Measurements from ENCODE around the gene APOC4. TPM values are rescaled to one million over a fixed set of nuclear protein-coding genes. Genes with fewer than 3 reads are reported as not detected.
"Not testable (repeated sequence)": the region's sequence is repeated elsewhere in the genome, so short reads cannot be mapped to it uniquely, and the experiment has no call there.

The APOC4 gene
- total RNA-seq, 1 donor from 2014 or later, result not detected

DNA sequence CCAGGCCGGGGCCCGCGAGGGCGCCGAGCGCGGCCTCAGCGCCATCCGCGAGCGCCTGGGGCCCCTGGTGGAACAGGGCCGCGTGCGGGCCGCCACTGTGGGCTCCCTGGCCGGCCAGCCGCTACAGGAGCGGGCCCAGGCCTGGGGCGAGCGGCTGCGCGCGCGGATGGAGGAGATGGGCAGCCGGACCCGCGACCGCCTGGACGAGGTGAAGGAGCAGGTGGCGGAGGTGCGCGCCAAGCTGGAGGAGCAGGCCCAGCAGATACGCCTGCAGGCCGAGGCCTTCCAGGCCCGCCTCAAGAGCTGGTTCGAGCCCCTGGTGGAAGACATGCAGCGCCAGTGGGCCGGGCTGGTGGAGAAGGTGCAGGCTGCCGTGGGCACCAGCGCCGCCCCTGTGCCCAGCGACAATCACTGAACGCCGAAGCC is 33.2 kb upstream of the APOC4 start:
- TF ChIP-seq, protein P1, sequence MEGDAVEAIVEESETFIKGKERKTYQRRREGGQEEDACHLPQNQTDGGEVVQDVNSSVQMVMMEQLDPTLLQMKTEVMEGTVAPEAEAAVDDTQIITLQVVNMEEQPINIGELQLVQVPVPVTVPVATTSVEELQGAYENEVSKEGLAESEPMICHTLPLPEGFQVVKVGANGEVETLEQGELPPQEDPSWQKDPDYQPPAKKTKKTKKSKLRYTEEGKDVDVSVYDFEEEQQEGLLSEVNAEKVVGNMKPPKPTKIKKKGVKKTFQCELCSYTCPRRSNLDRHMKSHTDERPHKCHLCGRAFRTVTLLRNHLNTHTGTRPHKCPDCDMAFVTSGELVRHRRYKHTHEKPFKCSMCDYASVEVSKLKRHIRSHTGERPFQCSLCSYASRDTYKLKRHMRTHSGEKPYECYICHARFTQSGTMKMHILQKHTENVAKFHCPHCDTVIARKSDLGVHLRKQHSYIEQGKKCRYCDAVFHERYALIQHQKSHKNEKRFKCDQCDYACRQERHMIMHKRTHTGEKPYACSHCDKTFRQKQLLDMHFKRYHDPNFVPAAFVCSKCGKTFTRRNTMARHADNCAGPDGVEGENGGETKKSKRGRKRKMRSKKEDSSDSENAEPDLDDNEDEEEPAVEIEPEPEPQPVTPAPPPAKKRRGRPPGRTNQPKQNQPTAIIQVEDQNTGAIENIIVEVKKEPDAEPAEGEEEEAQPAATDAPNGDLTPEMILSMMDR (IDR thresholded peaks at IDR 0.05; ENCODE audit: unreplicated experiment), result no peak
- H3K9me3 Mint-ChIP-seq (ENCODE audit: unreplicated experiment), result no peaks in the 10 kb centered on the region
- no peaks in the 10 kb centered on the region for H3K4me1 Mint-ChIP-seq (ENCODE audit: unreplicated experiment)
- H3K4me3 Mint-ChIP-seq (ENCODE audit: unreplicated experiment), result no peak overlapping the region
- DNase-seq (ENCODE audit: low spot score), result no peak
- H3K27me3 Mint-ChIP-seq (ENCODE audit: unreplicated experiment), result peaks cover 10% of the 10 kb centered on the region
- peaks cover 8% of the 10 kb centered on the region for H3K36me3 Mint-ChIP-seq (ENCODE audit: low read depth, unreplicated experiment)
- H3K27ac Mint-ChIP-seq (ENCODE audit: unreplicated experiment), result no peak overlapping the region

DNA sequence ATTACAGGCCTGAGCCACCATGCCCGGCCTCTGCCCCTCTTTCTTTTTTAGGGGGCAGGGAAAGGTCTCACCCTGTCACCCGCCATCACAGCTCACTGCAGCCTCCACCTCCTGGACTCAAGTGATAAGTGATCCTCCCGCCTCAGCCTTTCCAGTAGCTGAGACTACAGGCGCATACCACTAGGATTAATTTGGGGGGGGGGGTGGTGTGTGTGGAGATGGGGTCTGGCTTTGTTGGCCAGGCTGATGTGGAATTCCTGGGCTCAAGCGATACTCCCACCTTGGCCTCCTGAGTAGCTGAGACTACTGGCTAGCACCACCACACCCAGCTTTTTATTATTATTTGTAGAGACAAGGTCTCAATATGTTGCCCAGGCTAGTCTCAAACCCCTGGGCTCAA is 32.3 kb upstream of the APOC4 start:
- Mint-ChIP-seq H3K9me3 (ENCODE audit: unreplicated experiment) (no peaks in the 10 kb centered on the region), H3K4me1 (ENCODE audit: unreplicated experiment) (peaks cover 7% of the 10 kb centered on the region), H3K27me3 (ENCODE audit: unreplicated experiment) (peaks cover 10% of the 10 kb centered on the region), H3K36me3 (ENCODE audit: low read depth, unreplicated experiment) (peaks cover 8% of the 10 kb centered on the region), H3K4me3 (ENCODE audit: unreplicated experiment) (no peak overlapping the region), H3K27ac (ENCODE audit: unreplicated experiment) (no peak overlapping the region)
- DNase-seq (ENCODE audit: low spot score), result no peak
- TF ChIP-seq, protein P1 (IDR thresholded peaks at IDR 0.05; ENCODE audit: unreplicated experiment), result no peak

GRCh38 chr19:44911896-44912295 is 30.1 kb upstream of the APOC4 start:
- not testable (repeated sequence) for H3K27ac Mint-ChIP-seq (ENCODE audit: unreplicated experiment); H3K9me3 Mint-ChIP-seq (ENCODE audit: unreplicated experiment); H3K27me3 Mint-ChIP-seq (ENCODE audit: unreplicated experiment); H3K4me1 Mint-ChIP-seq (ENCODE audit: unreplicated experiment); H3K4me3 Mint-ChIP-seq (ENCODE audit: unreplicated experiment); H3K36me3 Mint-ChIP-seq (ENCODE audit: low read depth, unreplicated experiment); DNase-seq (ENCODE audit: low spot score)

- TF ChIP-seq, protein P1 (IDR thresholded peaks at IDR 0.05; ENCODE audit: unreplicated experiment), result no peak
- Mint-ChIP-seq H3K4me3 (ENCODE audit: unreplicated experiment) (peak overlapping the region; percentile 31), H3K9me3 (ENCODE audit: unreplicated experiment) (no peaks in the 10 kb centered on the region), H3K36me3 (ENCODE audit: low read depth, unreplicated experiment) (peaks cover 4% of the 10 kb centered on the region), H3K27me3 (ENCODE audit: unreplicated experiment) (peaks cover 12% of the 10 kb centered on the region), H3K4me1 (ENCODE audit: unreplicated experiment) (peaks cover 8% of the 10 kb centered on the region), H3K27ac (ENCODE audit: unreplicated experiment) (no peak overlapping the region)
- no peak for DNase-seq (ENCODE audit: low spot score)
These were observed 29.2 kb upstream of the APOC4 start for GRCh38 chr19:44912854-44913253.

DNA sequence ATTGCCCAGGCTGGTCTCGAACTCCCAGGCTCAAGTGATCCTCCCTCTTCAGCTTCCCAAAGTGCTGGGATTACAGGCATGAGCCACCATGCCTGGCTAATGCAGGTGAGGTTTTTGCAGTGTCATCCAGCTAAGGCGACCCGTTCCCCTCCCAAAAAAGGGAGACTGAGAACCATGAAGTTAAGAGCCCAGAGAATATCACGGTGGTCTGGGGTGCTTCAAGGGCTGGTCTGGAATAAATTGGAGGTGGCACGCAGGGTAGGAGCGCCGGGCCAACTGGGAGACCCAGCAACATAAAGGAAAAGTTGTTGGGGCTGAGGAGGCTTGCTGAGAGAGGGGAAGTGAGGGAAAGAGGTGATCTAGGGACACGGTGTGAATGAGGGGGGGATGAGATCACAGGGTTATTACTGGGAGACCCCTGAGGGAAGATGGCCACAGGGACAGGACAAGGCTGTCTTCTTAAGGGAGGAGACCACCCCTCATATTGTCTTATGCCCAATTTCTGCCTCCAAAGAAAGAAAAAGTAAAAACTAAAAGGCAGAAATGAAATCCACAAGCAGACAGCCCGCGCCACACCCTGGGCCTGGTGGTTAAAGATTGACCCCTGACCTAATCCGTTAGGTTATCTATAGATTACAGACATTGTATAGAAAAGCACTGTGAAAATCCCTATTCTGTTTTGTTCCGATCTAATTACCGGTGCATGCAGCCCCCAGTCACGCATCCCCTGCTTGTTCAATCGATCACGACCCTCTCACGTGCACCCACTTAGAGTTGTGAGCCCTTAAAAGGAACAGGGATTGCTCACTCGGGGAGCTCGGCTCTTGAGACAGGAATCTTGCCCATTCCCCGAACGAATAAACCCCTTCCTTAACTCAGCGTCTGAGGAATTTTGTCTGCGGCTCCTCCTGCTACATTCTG is 28.3 kb upstream of the APOC4 start:
- Mint-ChIP-seq H3K4me3 (ENCODE audit: unreplicated experiment) (peak overlapping the region; percentile 94), H3K27me3 (ENCODE audit: unreplicated experiment) (peaks cover 12% of the 10 kb centered on the region)
- H3K36me3 Mint-ChIP-seq (ENCODE audit: low read depth, unreplicated experiment); DNase-seq (ENCODE audit: low spot score); H3K4me1 Mint-ChIP-seq (ENCODE audit: unreplicated experiment); H3K9me3 Mint-ChIP-seq (ENCODE audit: unreplicated experiment); H3K27ac Mint-ChIP-seq (ENCODE audit: unreplicated experiment): not testable (repeated sequence)

DNA sequence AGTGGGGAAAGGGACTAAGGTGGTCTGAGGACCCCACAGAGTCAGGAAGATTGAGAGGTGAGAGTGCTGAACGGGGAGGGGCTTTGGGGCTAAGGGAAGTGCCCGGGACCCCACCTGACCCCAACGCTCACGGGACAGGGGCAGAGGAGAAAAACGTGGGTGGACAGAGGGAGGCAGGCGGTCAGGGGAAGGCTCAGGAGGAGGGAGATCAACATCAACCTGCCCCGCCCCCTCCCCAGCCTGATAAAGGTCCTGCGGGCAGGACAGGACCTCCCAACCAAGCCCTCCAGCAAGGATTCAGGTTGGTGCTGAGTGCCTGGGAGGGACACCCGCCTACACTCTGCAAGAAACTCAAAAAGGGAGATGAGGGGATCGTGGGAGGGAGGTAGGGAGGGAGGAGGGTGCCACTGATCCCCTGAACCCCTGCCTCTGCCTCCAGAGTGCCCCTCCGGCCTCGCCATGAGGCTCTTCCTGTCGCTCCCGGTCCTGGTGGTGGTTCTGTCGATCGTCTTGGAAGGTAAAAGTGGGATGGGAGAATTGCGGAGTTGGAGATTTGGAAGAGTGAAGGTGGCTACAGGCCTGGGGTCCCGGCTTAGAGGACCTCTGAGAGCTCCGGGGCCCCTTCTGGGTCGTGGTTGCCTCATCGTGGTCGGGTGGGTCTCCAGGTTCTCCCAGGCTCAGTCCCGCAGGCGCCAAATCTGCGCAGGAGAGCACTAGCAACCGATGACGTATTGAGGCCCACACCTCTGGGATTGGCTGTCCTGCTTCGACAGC is 27.4 kb upstream of the APOC4 start, which contains the start of gene APOC1:
Gene APOC1 (plus strand): TSS at position 176 of the 774 bp plus-strand sequence. CDS start 284 bp downstream, at position 460.
- not testable (repeated sequence) for H3K36me3 Mint-ChIP-seq (ENCODE audit: low read depth, unreplicated experiment); H3K9me3 Mint-ChIP-seq (ENCODE audit: unreplicated experiment); H3K4me1 Mint-ChIP-seq (ENCODE audit: unreplicated experiment)
- H3K27me3 Mint-ChIP-seq (ENCODE audit: unreplicated experiment), result peaks cover 12% of the 10 kb centered on the region
- peak; percentile 84 for DNase-seq (ENCODE audit: low spot score)
- H3K27ac Mint-ChIP-seq (ENCODE audit: unreplicated experiment), result peak within 1 kb of the TSS; percentile 42
- peak within 1 kb of the TSS; percentile 94 for H3K4me3 Mint-ChIP-seq (ENCODE audit: unreplicated experiment)
